ENCODE measurements around the gene AOAH.
"Not testable (repeated sequence)": the region's sequence is repeated elsewhere in the genome, so short reads cannot be mapped to it uniquely, and the experiment has no call there.

Gene AOAH

GRCh38 chr7:36736090-36736898, 12.0 kb upstream of the AOAH start:
- no peak for DNase-seq

- DNase-seq, result no peak
Observed at GRCh38 chr7:36735172-36735571, 10.9 kb upstream of the AOAH start.

GRCh38 chr7:36734731-36735130, 10.4 kb upstream of the AOAH start:
- no peak for DNase-seq

- no peak for DNase-seq
Observed at GRCh38 chr7:36733411-36733810, 9.1 kb upstream of the AOAH start.

GRCh38 chr7:36732806-36733205, 8.5 kb upstream of the AOAH start:
- no peak for DNase-seq

GRCh38 chr7:36730046-36730445, 5.8 kb upstream of the AOAH start:
- no peak for DNase-seq

GRCh38 chr7:36728143-36728542, 3.8 kb upstream of the AOAH start:
- no peak for DNase-seq

GRCh38 chr7:36726806-36727503, 2.7 kb upstream of the AOAH start:
- DNase-seq, result no peak

- no peak for DNase-seq
Observed at GRCh38 chr7:36726311-36726710, 2.0 kb upstream of the AOAH start.

GRCh38 chr7:36724996-36725395, 702 bp upstream of the AOAH start:
- no peak for DNase-seq

GRCh38 chr7:36723291-36723690, 1.0 kb downstream of the AOAH start:
- no peak for DNase-seq

- DNase-seq, result no peak
Observed at GRCh38 chr7:36719083-36719632, 5.1 kb downstream of the AOAH start.

- DNase-seq, result no peak
Observed at GRCh38 chr7:36717586-36717985, 6.7 kb downstream of the AOAH start.

GRCh38 chr7:36716802-36717201, 7.5 kb downstream of the AOAH start:
- not testable (repeated sequence) for DNase-seq

GRCh38 chr7:36712015-36712414, 12.3 kb downstream of the AOAH start:
- DNase-seq, result no peak

- DNase-seq, result no peak
Observed at GRCh38 chr7:36711256-36711655, 13.0 kb downstream of the AOAH start.

- no peak for DNase-seq
Observed at GRCh38 chr7:36710186-36710791, 14.0 kb downstream of the AOAH start.

GRCh38 chr7:36708767-36709166, 15.5 kb downstream of the AOAH start:
- DNase-seq, result no peak

- DNase-seq, result no peak
Observed at GRCh38 chr7:36707898-36708297, 16.4 kb downstream of the AOAH start.

- no peak for DNase-seq
Observed at GRCh38 chr7:36707465-36707864, 16.8 kb downstream of the AOAH start.

GRCh38 chr7:36703860-36704259, 20.4 kb downstream of the AOAH start:
- DNase-seq, result not testable (repeated sequence)

GRCh38 chr7:36692456-36692855, 31.8 kb downstream of the AOAH start:
- DNase-seq, result no peak

GRCh38 chr7:36691983-36692382, 32.3 kb downstream of the AOAH start:
- no peak for DNase-seq

All from NCI-H2029 (cell line).